Measurements from ENCODE around the gene IRF4. TPM values are rescaled to one million over a fixed set of nuclear protein-coding genes. Genes with fewer than 3 reads are reported as not detected.

IRF4 gene
- total RNA-seq, 1 donor from 2014 or later = 182 TPM

DNA sequence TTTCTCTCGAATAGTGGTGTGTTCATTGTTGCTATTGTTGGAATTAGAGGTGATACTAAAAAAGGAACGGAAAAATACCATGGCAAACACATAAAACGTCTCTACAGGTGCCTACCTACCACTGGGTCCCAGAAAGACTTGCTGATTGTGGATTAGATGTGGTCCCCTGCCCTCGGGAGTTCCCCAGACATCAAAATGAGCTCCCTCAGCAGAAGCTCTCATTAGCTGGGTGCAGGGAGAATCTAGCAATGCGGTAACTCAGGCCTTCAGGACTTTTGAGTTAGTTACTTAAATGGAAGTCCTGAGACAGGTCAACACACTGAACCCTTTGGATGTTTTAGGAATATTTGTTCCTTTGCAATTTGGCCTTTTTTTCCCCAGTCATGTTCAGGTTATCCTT is 6.1 kb downstream of the IRF4 start:
- intact Hi-C loops (cut with micrococcal nuclease) = loop anchor here (10.0 kb wide), 1 partner anchor 997 kb away; no protein-coding TSS in a partner anchor

GRCh38 chr6:398065-398464 is 6.5 kb downstream of the IRF4 start:
- intact Hi-C loops (cut with micrococcal nuclease) = loop anchor here (10.0 kb wide), 1 partner anchor 997 kb away; no protein-coding TSS in a partner anchor

DNA sequence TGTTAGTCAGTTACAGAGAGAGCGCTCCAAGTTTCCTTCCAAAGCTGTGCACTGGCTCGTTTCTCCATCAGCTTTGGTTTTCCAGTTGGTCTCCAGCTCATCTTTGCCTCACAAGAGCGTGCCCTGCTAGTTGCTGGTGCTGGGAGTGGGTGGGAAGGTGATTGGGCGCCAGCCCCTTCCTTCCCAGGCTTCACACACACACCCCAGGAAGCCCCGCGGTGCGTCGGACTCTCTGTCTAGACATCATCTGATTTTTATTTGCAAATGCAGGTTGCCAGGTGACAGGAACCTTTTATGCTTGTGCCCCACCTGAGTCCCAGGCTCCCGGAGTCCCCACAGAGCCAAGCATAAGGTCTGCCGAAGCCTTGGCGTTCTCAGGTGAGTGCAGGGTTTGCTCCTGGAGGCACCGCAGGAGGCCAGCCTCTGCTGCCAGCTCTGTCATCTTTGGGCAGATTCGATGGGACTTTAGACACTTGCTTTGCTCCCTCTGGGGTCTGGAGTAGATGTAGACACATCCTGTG is 7.1 kb downstream of the IRF4 start:
- intact Hi-C loops (cut with micrococcal nuclease) = loop anchor here (1.0 to 10.0 kb wide), 2 partner anchors 7 to 996 kb away; partner anchors contain the start of gene IRF4

GRCh38 chr6:399785-400534 is 8.4 kb downstream of the IRF4 start:
- intact Hi-C loops (cut with micrococcal nuclease) = loop anchor here (1.0 to 10.0 kb wide), 2 partner anchors 9 to 995 kb away; partner anchors contain the start of gene IRF4

GRCh38 chr6:400815-401214 is 9.3 kb downstream of the IRF4 start:
- intact Hi-C loops (cut with micrococcal nuclease) = no loop called here

DNA sequence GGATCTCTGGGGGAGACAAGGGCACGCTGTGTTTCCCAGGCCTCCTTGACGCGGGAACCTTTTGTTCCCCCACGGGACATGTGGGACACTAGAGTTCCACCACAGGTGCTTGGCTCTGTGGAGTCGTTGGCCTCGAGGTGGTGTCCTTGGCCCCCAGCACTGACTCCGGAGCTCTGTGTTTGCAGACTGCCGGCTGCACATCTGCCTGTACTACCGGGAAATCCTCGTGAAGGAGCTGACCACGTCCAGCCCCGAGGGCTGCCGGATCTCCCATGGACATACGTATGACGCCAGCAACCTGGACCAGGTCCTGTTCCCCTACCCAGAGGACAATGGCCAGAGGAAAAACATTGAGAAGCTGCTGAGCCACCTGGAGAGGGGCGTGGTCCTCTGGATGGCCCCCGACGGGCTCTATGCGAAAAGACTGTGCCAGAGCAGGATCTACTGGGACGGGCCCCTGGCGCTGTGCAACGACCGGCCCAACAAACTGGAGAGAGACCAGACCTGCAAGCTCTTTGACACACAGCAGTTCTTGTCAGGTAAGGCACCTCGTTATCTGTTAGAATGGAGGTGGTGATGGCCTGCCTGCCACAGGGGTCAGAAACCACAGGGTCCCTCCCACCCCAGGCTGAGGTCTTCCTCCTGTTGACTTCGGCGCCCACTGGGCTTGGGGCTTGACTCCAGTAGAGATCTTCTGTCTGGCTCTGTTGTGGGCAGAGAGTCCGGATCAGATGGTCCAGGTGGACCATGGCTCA is 9.9 kb downstream of the IRF4 start:
- intact Hi-C loops (cut with micrococcal nuclease) = no loop called here

DNA sequence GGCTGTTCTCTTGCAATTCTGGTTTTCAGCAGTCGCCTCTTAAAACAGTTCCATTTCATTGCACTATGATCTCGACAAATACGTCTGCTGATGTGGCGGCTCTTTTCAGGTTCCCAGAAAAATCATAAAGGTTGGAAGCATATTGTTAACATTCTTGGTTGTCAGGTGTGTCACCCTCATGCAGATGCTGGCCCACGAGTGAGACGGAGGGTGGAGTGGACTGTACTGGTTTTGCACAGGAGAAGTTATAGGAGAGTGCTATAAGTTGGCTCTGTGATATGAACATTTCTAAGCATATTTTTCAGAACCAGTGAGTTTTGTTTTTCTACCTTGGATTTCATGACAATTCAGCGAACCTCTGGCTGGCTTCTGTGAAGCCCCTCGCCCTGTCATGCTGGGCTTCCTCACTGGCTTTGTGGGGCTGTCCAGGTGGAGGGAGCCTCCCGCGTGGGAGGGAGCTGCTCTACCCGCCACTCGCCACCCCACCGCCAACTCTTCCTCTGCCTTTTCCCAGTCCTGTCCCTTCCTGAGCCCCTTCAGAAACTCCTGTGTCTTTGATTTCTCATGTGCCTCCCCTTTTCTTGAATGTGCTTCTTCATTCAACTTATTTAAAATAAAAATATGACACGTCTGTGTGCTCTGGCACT is 10.6 kb downstream of the IRF4 start:
- intact Hi-C loops (cut with micrococcal nuclease) = no loop called here

DNA sequence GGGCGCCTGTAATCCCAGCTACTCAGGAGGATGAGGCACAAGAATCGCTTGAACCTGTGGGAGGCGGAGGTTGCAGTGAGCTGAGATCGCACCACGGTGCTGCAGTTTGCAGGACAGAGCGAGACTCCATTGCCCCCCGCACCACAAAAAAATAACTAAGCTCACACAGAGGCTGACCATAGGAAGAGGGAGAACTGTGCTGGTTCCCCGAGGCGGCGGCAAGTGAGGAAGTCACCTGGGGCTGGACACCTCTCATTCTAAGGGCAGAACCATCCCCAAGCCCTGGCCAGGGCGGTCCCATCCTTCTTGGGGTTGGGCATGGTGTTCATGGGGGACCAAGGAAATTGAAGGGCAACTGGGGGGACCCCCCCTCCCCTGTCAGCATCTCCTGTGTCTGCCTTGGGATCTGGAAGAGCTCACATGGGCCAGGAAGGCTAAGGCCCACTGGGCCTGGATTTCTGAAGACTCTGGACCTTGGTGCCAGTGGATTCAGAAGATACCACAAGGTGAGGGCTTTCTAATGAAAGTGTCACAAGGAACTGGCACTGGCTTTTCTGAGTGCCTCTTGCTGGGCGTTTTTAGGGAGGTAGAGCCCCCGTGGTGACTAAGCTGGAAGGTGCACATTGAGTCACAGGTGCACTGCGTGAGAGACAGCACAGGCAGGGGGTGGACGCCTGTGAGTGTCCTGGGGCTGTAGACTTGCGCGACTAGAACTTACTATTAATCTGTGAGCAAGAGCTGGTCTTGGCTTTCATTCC is 11.5 kb downstream of the IRF4 start:
- intact Hi-C loops (cut with micrococcal nuclease) = no loop called here

- intact Hi-C loops (cut with micrococcal nuclease) = loop anchor here (1.0 kb wide), 1 partner anchor 42 kb away; no protein-coding TSS in a partner anchor
Observed at GRCh38 chr6:403659-404655, 12.4 kb downstream of the IRF4 start.

GRCh38 chr6:404685-405423 is 13.3 kb downstream of the IRF4 start:
- intact Hi-C loops (cut with micrococcal nuclease) = loop anchor here (1.0 kb wide), 1 partner anchor 41 kb away; no protein-coding TSS in a partner anchor

DNA sequence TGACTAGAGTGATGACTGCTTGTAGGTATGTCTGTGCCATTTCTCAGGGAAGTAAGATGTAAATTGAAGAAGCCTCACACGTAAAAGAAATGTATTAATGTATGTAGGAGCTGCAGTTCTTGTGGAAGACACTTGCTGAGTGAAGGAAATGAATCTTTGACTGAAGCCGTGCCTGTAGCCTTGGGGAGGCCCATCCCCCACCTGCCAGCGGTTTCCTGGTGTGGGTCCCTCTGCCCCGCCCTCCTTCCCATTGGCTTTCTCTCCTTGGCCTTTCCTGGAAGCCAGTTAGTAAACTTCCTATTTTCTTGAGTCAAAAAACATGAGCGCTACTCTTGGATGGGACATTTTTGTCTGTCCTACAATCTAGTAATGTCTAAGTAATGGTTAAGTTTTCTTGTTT is 16.6 kb downstream of the IRF4 start:
- intact Hi-C loops (cut with micrococcal nuclease) = no loop called here

GRCh38 chr6:408599-409102 is 17.1 kb downstream of the IRF4 start:
- intact Hi-C loops (cut with micrococcal nuclease) = no loop called here

DNA sequence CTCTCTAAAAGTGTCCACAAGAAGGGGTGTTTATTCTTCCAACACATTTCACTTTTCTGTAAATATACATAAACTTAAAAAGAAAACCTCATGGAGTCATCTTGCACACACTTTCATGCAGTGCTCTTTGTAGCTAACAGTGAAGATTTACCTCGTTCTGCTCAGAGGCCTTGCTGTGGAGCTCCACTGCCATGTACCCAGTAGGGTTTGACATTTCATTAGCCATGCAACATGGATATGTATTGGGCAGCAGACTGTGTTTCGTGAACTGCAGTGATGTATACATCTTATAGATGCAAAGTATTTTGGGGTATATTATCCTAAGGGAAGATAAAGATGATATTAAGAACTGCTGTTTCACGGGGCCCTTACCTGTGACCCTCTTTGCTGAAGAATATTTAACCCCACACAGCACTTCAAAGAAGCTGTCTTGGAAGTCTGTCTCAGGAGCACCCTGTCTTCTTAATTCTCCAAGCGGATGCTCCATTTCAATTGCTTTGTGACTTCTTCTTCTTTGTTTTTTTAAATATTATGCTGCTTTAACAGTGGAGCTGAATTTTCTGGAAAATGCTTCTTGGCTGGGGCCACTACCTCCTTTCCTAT is 17.9 kb downstream of the IRF4 start:
- intact Hi-C loops (cut with micrococcal nuclease) = no loop called here

GRCh38 chr6:410555-411395 is 19.2 kb downstream of the IRF4 start:
- intact Hi-C loops (cut with micrococcal nuclease) = no loop called here

- intact Hi-C loops (cut with micrococcal nuclease) = no loop called here
Observed at GRCh38 chr6:411402-412145, 20.0 kb downstream of the IRF4 start.

GRCh38 chr6:412146-412886 is 20.8 kb downstream of the IRF4 start:
- intact Hi-C loops (cut with micrococcal nuclease) = no loop called here
